OCI-LY7 (cell line): ENCODE results near the gene MTG2. TPM values are rescaled to one million over a fixed set of nuclear protein-coding genes. Genes with fewer than 3 reads are reported as not detected.

Experiments used
- BruUV-seq: library from RNA; stranded (reverse); fragments of 400-500 nt; replicated peaks from 2 replicates; lab custom pipeline; 2021; lab: Mats Ljungman, UMichigan
- CTCF ChIA-PET: fragments of 300-600 bp; sonication (Branson Sonifier 250); formaldehyde crosslinking; loops from one replicate; lab custom pipeline; 2022; ENCODE audit warnings: antibody characterized with exemption; ENCODE audit not compliant: unreplicated experiment; lab: Charles Lee
- POLR2A ChIA-PET: fragments of 300-600 bp; sonication (Branson Sonifier 250); formaldehyde crosslinking; loops from one replicate; lab custom pipeline; 2022; ENCODE audit warnings: antibody characterized with exemption; lab: Charles Lee
- DNase-seq: peaks from one replicate; pipeline ENCODE4 v3.0.0-alpha.2; 2015; ENCODE audit warnings: low spot score
- H2AFZ ChIP-seq: fragments of 200-600 bp; sonication (generic), shearing (Covaris generic); 2 replicates; pipeline ENCODE4 v1.6.1; 2014; ENCODE audit warnings: mild to moderate bottlenecking, antibody characterized with exemption, low read length, moderate library complexity
- H3K27ac ChIP-seq: fragments of 200-600 bp; sonication (generic); 2 replicates; pipeline ENCODE4 v1.5.1; 2014; ENCODE audit warnings: mixed run types, low read depth, mild to moderate bottlenecking, moderate library complexity, low read length, inconsistent platforms; ENCODE audit not compliant: poor library complexity, severe bottlenecking
- H3K36me3 ChIP-seq: fragments of 200-600 bp; sonication (generic); 2 replicates; pipeline ENCODE4 v1.6.1; 2014; ENCODE audit warnings: mild to moderate bottlenecking, antibody characterized with exemption, low read length, moderate library complexity, mixed read lengths; ENCODE audit not compliant: insufficient read depth
- H3K4me1 ChIP-seq: fragments of 200-600 bp; sonication (generic); 2 replicates; pipeline ENCODE4 v1.5.1; 2014; ENCODE audit warnings: mild to moderate bottlenecking, low read length; ENCODE audit not compliant: insufficient read depth, poor library complexity, severe bottlenecking
- H3K4me2 ChIP-seq: fragments of 200-600 bp; sonication (generic); 2 replicates; pipeline ENCODE4 v1.6.1; 2014; ENCODE audit warnings: mild to moderate bottlenecking, low read length
- H3K4me3 ChIP-seq: fragments of 200-600 bp; sonication (generic); 2 replicates; pipeline ENCODE4 v1.5.1; 2014; ENCODE audit warnings: mild to moderate bottlenecking, low read depth, low read length; ENCODE audit not compliant: poor library complexity, severe bottlenecking
- H3K79me2 ChIP-seq: fragments of 200-600 bp; sonication (generic); 2 replicates; pipeline ENCODE4 v1.6.1; 2016; ENCODE audit warnings: low read depth, mild to moderate bottlenecking, low read length, moderate library complexity, mixed read lengths; ENCODE audit not compliant: insufficient read depth
- H3K9me2 ChIP-seq: fragments of 200-600 bp; sonication (generic); 2 replicates; pipeline ENCODE4 v1.6.1; 2016; ENCODE audit warnings: mild to moderate bottlenecking, low read length, mixed read lengths; ENCODE audit not compliant: insufficient read depth
- H3K9me3 ChIP-seq: fragments of 200-600 bp; sonication (generic); 2 replicates; pipeline ENCODE4 v1.6.1; 2014; ENCODE audit warnings: mild to moderate bottlenecking, mixed run types, low read length, mixed read lengths
- H4K20me1 ChIP-seq: fragments of 200-600 bp; sonication (generic); 2 replicates; pipeline ENCODE4 v1.6.1; 2014; ENCODE audit warnings: mild to moderate bottlenecking, antibody characterized with exemption, low read length, moderate library complexity, mixed read lengths; ENCODE audit not compliant: insufficient read depth
- CTCF ChIP-seq: fragments of 200-600 bp; sonication (generic); conservative IDR thresholded peaks from 2 replicates; pipeline ENCODE4 v1.5.1; 2014; ENCODE audit warnings: mild to moderate bottlenecking, antibody characterized with exemption, low read length, moderate library complexity, mixed read lengths
- EZH2phosphoT487 ChIP-seq: fragments of 200-600 bp; sonication (generic); IDR thresholded peaks from 2 replicates; pipeline ENCODE4 v1.6.1; 2018; ENCODE audit warnings: low read depth, borderline replicate concordance, mild to moderate bottlenecking, mixed run types, antibody characterized with exemption, low read length, moderate library complexity, mixed read lengths
- intact Hi-C: fragments of 100-400 bp; cut with micrococcal nuclease; formaldehyde crosslinking; loops from one replicate; pipeline ENCODE4 v1.10.0; 2022; ENCODE audit not compliant: unreplicated experiment
- total RNA-seq, 2 experiments: library from RNA; depleted of rRNA in 1 of 2; stranded (reverse); fragments of >200 nt in 1 of 2; shearing (Covaris generic) in 1 of 2; gene quantifications; 2 replicates each; pipeline ENCODE4 v1.2.3, GENCODE V29; 2014 to 2022

MTG2 gene
- total RNA-seq, 2 experiments from 2014 or later = 24.1 to 37.5 TPM

GRCh38 chr20:62164879-62165761 lies 17.7 kb upstream of the MTG2 start:
- Histone ChIP-seq H3K4me2 (no peak overlapping the region), H3K4me1 (no peaks in the 10 kb centered on the region), H3K79me2 (no peaks in the 10 kb centered on the region), H3K4me3 (no peak overlapping the region), H2AFZ (no peak overlapping the region), H3K27ac (no peak overlapping the region), H3K9me2 (no peaks in the 10 kb centered on the region), H4K20me1 (no peaks in the 10 kb centered on the region), H3K9me3 (no peaks in the 10 kb centered on the region), H3K36me3 (peaks cover 21% of the 10 kb centered on the region)
- CTCF ChIA-PET = no interaction called here
- TF ChIP-seq CTCF (no peak), EZH2phosphoT487 (no peak)
- intact Hi-C loops = no loop called here
- POLR2A ChIA-PET = no interaction called here
- DNase-seq = no peak
- BruUV-seq = no TSS peak

- TF ChIP-seq CTCF (no peak), EZH2phosphoT487 (no peak)
- Histone ChIP-seq H3K79me2 (no peaks in the 10 kb centered on the region), H3K9me3 (no peaks in the 10 kb centered on the region), H3K4me3 (no peak overlapping the region), H3K4me1 (no peaks in the 10 kb centered on the region), H3K9me2 (no peaks in the 10 kb centered on the region), H4K20me1 (no peaks in the 10 kb centered on the region), H3K36me3 (peaks cover 21% of the 10 kb centered on the region), H3K4me2 (no peak overlapping the region), H3K27ac (no peak overlapping the region), H2AFZ (no peak overlapping the region)
- no peak for DNase-seq
- BruUV-seq = no TSS peak
- intact Hi-C loops = no loop called here
- POLR2A ChIA-PET = no interaction called here
- CTCF ChIA-PET = no interaction called here
Observed at GRCh38 chr20:62165762-62166399, 16.9 kb upstream of the MTG2 start.

GRCh38 chr20:62167474-62167873 lies 15.4 kb upstream of the MTG2 start:
- Histone ChIP-seq H3K79me2 (no peaks in the 10 kb centered on the region), H3K36me3 (peaks cover 16% of the 10 kb centered on the region), H3K4me2 (no peak overlapping the region), H3K4me3 (no peak overlapping the region), H4K20me1 (no peaks in the 10 kb centered on the region), H3K9me2 (no peaks in the 10 kb centered on the region), H2AFZ (no peak overlapping the region), H3K4me1 (no peaks in the 10 kb centered on the region), H3K27ac (no peak overlapping the region), H3K9me3 (no peaks in the 10 kb centered on the region)
- no peak for DNase-seq
- BruUV-seq = no TSS peak
- no peak for TF ChIP-seq CTCF
- no peak for TF ChIP-seq EZH2phosphoT487
- POLR2A ChIA-PET = no interaction called here
- CTCF ChIA-PET = no interaction called here
- intact Hi-C loops = no loop called here
